ENCODE data around the gene KCNK7.

DNA sequence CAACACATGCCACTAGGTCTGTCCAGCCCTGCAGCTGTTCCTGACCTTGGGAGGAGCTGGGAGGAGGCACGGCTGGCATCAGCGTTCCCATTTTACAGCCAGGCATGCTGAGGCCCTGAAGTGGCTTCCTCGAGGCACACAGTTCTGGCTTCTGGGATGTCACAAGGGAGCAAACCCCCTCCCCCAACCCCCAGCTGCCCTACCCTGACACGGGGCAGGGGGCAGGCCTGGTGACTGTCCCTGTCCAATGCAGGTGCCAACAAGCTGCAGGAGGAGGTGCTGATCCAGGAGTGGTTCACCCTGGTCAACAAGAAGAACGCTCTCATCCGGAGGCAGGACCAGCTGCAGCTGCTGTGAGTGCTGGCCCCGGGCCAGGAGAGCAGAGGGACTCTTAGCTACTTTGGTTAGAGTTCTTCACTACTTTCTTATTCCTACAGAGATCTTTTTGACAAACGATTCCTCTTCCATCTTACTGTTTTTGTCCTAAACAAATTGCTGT is 5.3 kb downstream of the KCNK7 start:
- TF ChIP-seq, protein P1, sequence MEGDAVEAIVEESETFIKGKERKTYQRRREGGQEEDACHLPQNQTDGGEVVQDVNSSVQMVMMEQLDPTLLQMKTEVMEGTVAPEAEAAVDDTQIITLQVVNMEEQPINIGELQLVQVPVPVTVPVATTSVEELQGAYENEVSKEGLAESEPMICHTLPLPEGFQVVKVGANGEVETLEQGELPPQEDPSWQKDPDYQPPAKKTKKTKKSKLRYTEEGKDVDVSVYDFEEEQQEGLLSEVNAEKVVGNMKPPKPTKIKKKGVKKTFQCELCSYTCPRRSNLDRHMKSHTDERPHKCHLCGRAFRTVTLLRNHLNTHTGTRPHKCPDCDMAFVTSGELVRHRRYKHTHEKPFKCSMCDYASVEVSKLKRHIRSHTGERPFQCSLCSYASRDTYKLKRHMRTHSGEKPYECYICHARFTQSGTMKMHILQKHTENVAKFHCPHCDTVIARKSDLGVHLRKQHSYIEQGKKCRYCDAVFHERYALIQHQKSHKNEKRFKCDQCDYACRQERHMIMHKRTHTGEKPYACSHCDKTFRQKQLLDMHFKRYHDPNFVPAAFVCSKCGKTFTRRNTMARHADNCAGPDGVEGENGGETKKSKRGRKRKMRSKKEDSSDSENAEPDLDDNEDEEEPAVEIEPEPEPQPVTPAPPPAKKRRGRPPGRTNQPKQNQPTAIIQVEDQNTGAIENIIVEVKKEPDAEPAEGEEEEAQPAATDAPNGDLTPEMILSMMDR (IDR thresholded peaks at IDR 0.05; ENCODE audit: insufficient read depth, low read length, poor library complexity, severe bottlenecking) = no peak
- TF ChIP-seq EZH2phosphoT487 (conservative IDR thresholded peaks at IDR 0.05; ENCODE audit: low read length) = no peak
